HAP-1 (cell line): Measurements from ENCODE around the gene SPHK1.

Experiments
- DNase-seq, 2 experiments: peaks; one replicate each; pipeline ENCODE4 v3.0.0-alpha.2; 2016 to 2020; ENCODE audit warnings: low spot score in 2 of 2
- H3K27me3 ChIP-seq: fragments of 250-450 bp; sonication (Bioruptor Pico); 2 replicates; pipeline ENCODE4 v1.5.1; 2020; ENCODE audit warnings: low read depth, mild to moderate bottlenecking, moderate library complexity
- H3K36me3 ChIP-seq: fragments of 250-450 bp; sonication (Bioruptor Pico); replicated peaks from 2 replicates; pipeline ENCODE4 v1.5.1; 2020; ENCODE audit warnings: mild to moderate bottlenecking
- H3K4me1 ChIP-seq: fragments of 250-450 bp; sonication (Bioruptor Pico); 2 replicates; pipeline ENCODE4 v1.5.1; 2020; ENCODE audit warnings: mild to moderate bottlenecking
- H3K4me3 ChIP-seq: fragments of 250-450 bp; sonication (Bioruptor Pico); 2 replicates; pipeline ENCODE4 v1.5.1; 2020; ENCODE audit warnings: mild to moderate bottlenecking, moderate library complexity
- H3K9me3 ChIP-seq: fragments of 250-450 bp; sonication (Bioruptor Pico); 2 replicates; pipeline ENCODE4 v1.5.1; 2020; ENCODE audit warnings: mild to moderate bottlenecking, moderate library complexity
- in situ Hi-C: fragments of 300-500 bp; cut with MboI; formaldehyde crosslinking; loops from 3 replicates; pipeline ENCODE4 v1.14.3; 2020; ENCODE audit warnings: low sequenced_read_pairs, inconsistent platforms, mixed read lengths

SPHK1 gene

DNA sequence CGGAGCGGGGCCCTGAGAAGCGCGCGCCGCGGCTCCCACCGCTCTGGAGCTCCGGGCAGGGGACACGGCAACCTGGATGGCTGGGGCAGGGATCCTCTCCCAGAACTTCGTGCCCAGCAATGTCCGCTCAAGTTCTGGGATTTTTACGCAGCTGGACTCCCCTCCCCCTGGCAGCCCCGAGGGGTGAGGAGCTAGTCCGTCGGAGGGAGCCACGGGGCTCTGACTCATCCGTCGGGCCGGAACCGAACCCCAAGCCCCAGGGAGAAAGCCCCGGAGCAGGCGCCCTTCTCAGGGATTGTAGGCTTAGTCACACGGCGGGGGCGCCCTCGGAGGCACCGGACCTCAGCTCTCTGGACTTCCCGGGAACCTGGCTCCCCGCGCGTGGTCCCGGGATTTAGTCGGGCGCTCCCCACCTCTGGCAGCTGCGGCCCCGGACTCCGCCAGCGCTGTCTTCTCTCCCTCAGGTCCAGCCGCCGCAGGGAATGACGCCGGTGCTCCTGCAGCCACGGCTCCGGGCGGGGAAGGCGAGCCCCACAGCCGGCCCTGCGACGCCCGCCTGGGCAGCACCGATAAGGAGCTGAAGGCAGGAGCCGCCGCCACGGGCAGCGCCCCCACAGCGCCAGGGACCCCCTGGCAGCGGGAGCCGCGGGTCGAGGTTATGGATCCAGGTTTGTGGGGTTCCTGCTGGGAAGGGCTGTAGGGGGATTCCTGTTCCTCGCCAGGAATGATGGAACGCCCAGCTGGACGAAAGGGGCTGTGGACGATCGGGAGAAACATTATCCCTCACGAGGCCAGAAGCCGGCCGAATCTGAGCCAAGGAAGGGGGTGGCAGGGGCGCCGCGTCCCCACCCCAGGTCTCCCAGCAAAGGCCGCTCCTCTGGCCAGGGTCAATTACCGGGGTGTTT, 830 bp downstream of the SPHK1 start:
- H3K4me1 ChIP-seq, result peaks cover 26% of the 10 kb centered on the region
- H3K4me3 ChIP-seq, result peak overlapping the region; percentile 40
- DNase-seq, result peak in 1 of 2 experiments; percentile 41
- H3K9me3 ChIP-seq, result no peaks in the 10 kb centered on the region
- H3K36me3 ChIP-seq, result peaks cover 4% of the 10 kb centered on the region; the same call in 1 of the 2 replicates
- in situ Hi-C loops, result no loop called here
- H3K27me3 ChIP-seq, result peaks cover 12% of the 10 kb centered on the region

DNA sequence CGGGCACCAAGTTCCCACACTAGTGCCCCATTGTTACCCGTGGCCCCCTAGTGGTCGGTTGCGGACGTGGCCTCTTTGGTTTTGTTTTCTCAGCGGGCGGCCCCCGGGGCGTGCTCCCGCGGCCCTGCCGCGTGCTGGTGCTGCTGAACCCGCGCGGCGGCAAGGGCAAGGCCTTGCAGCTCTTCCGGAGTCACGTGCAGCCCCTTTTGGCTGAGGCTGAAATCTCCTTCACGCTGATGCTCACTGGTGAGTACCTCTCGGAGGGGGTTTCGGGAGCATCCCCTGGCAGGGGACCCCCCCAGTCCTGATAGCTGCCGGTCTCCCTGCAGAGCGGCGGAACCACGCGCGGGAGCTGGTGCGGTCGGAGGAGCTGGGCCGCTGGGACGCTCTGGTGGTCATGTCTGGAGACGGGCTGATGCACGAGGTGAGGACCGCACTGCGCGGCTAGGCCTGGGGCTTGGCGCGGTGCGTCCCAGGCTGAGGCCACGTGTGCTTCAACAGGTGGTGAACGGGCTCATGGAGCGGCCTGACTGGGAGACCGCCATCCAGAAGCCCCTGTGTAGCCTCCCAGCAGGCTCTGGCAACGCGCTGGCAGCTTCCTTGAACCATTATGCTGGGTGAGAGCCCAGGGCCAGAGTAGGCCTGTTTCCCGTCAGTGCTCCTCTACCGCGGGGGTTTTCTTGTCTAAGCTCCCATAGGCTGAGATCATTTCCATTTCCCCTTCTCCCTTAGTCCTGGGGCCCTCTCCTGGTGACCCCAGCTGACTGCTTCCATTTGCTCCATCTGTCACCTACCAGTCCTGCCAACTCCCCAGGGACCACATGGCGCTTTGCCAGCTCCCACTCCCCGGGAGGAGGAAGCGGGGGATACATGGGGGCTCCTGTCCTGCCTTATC, 1.7 kb downstream of the SPHK1 start:
- peak overlapping the region; percentile 40 for H3K4me3 ChIP-seq
- in situ Hi-C loops, result no loop called here
- peaks cover 12% of the 10 kb centered on the region for H3K27me3 ChIP-seq

DNA sequence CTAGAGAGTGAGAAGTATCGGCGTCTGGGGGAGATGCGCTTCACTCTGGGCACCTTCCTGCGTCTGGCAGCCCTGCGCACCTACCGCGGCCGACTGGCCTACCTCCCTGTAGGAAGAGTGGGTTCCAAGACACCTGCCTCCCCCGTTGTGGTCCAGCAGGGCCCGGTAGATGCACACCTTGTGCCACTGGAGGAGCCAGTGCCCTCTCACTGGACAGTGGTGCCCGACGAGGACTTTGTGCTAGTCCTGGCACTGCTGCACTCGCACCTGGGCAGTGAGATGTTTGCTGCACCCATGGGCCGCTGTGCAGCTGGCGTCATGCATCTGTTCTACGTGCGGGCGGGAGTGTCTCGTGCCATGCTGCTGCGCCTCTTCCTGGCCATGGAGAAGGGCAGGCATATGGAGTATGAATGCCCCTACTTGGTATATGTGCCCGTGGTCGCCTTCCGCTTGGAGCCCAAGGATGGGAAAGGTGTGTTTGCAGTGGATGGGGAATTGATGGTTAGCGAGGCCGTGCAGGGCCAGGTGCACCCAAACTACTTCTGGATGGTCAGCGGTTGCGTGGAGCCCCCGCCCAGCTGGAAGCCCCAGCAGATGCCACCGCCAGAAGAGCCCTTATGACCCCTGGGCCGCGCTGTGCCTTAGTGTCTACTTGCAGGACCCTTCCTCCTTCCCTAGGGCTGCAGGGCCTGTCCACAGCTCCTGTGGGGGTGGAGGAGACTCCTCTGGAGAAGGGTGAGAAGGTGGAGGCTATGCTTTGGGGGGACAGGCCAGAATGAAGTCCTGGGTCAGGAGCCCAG, 2.8 kb downstream of the SPHK1 start:
- in situ Hi-C loops, result no loop called here
- peaks cover 12% of the 10 kb centered on the region for H3K27me3 ChIP-seq
- peaks cover 26% of the 10 kb centered on the region for H3K4me1 ChIP-seq
- H3K9me3 ChIP-seq, result no peaks in the 10 kb centered on the region
- H3K4me3 ChIP-seq, result no peak overlapping the region
- no peak for DNase-seq
- peaks cover 16% of the 10 kb centered on the region for H3K36me3 ChIP-seq

More for the DNA sequence above, 1.7 kb downstream of the SPHK1 start:
- peak; percentile 66 to 90 for DNase-seq
- H3K36me3 ChIP-seq, result peaks cover 9% of the 10 kb centered on the region
- H3K4me1 ChIP-seq, result peaks cover 26% of the 10 kb centered on the region
- H3K9me3 ChIP-seq, result no peaks in the 10 kb centered on the region

DNA sequence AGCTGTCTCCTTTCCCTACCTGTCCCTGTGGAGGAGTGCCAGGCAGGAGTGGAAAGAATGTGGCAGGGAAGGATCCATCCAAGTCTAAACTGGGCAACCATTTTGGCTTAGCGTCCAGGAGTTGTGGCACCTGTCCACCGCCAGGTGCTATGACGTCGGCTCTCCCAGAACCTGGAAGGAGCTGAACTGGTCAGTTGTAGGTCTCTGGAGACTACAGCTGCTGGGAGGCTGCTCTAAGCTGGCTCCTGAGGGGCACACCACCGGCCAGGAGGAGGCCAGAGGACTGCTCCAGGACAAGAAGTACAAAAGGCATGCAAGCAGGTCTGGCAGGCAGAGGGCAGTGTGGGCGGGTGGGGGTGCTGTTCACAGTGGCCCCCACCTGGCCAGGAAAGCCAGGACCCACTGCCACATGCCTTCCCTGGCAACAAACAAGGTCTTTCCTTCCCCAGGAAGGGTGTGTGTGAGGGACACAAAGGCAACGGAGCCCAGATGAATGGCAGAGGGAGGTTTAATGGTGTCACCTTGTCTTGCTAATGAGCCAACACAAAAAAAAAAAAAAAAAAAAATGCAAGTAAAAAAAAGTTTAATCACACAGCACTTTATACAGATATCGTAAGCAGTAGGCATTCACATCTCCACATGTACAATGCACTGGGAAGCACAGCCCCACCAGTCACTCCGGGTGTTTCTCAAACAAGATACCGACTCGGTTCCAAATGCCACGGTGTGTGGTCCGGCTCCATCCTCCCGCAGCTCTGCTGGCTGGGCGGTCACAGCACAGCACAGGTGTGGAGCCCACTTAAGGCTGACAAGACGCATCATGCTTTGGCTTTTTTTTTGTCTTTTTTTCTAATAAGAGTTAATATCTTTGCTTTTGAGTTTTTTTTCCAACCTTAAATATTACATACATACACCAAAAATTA, 4.8 kb downstream of the SPHK1 start:
- H3K36me3 ChIP-seq, result peaks cover 25% of the 10 kb centered on the region
- in situ Hi-C loops, result no loop called here
- H3K4me1 ChIP-seq, result peaks cover 17% of the 10 kb centered on the region

DNA sequence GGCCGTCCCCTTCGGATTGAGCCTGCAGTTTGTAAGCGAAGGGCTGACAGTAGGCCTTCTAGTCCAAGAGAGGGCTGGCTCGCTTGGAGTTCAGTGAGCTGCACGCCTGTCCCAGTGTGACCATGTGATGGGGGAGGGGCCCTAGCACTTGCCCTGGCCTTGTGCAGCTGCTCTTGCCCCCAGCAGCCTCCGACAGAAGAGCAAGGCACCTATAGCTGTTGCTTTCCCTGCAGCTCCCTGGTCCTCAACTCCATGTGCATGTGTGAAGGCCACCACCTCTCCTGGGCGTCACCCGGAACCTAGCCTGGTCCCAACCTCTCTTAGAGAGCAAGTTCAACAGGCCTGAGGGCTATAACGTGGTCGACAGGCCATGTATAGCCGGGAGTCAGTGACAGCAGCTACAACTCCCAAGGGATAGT, 5.6 kb downstream of the SPHK1 start:
- Histone ChIP-seq H3K4me1 (peaks cover 17% of the 10 kb centered on the region), H3K9me3 (no peaks in the 10 kb centered on the region), H3K4me3 (no peak overlapping the region), H3K27me3 (peaks cover 6% of the 10 kb centered on the region), H3K36me3 (peaks cover 28% of the 10 kb centered on the region)
- in situ Hi-C loops, result no loop called here
- peak in 1 of 2 experiments; percentile 45 for DNase-seq

More for the DNA sequence above, 4.8 kb downstream of the SPHK1 start:
- Histone ChIP-seq H3K4me3 (no peak overlapping the region), H3K9me3 (no peaks in the 10 kb centered on the region), H3K27me3 (peaks cover 12% of the 10 kb centered on the region)
- peak; percentile 58 to 69 for DNase-seq

DNA sequence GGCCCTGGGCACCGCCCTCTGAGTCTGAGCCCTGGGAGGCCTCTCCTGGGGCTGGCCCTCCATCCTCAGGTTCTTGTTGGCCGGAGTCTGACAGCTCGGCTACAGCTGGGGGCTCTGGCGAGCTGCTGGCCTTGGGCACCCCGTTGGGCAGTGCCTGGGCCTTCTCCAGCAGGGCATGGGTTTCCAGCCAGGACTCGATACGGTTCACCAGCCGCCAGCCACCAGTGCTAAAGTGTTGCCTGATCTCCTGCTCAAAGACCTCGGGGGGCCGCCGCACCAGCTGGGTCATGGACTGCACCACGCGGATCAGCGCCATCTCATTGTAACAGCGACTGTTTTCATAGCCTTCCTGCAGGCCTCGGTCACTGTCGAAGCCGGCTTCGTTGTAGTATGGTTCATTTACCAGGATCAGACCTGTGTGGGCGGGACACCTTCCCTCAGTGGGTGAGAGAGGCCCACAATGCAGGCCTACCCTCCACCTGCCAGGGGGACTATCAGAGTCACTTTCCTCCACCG, 6.8 kb downstream of the SPHK1 start:
- DNase-seq, result no peak
- Histone ChIP-seq H3K4me3 (no peak overlapping the region), H3K4me1 (peaks cover 12% of the 10 kb centered on the region), H3K36me3 (peaks cover 38% of the 10 kb centered on the region), H3K9me3 (no peaks in the 10 kb centered on the region), H3K27me3 (no peaks in the 10 kb centered on the region)
- in situ Hi-C loops, result no loop called here

DNA sequence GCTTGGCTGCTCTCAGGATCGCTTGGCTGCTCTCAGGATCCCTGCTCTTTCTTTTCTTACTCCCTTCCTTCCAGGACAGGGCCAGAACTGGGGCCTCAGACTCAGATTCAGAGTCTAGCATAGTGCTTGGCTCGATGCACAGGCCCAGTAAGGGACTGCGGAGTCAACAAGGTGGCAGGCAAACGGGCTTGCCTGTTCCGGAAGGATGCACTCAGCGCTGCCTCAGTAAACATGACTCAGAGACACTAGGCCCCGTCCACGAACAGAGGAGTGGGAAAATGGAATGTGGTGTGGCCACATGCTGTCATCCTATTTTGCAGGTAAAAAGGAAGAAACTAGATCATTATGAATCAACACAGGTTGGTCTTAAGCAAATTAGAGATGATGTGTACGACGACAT, 9.8 kb downstream of the SPHK1 start:
- no peak for DNase-seq
- in situ Hi-C loops, result no loop called here
- H3K4me1 ChIP-seq, result peaks cover 8% of the 10 kb centered on the region
- H3K27me3 ChIP-seq, result no peaks in the 10 kb centered on the region
- no peaks in the 10 kb centered on the region for H3K9me3 ChIP-seq
- no peak overlapping the region for H3K4me3 ChIP-seq
- peaks cover 62% of the 10 kb centered on the region for H3K36me3 ChIP-seq

DNA sequence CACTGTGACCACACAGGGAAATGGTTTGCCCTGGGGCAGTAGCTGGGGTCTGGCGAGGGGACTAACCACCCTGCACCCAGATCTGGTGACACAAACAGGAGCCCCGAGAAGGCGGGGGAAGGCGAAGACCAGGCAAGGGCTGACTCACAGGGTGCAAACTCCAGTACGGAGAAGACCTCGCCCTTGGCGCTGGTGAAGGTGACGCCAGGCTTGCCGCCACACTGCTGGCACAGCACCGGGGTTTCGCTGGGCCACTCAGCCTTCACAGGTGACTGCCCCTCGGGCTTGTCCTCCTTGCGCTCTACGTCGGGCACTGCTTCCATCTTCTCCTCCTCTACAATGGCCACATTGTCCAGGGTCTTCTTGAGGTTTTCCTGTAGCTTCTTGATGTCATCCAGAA, 11.6 kb downstream of the SPHK1 start:
- Histone ChIP-seq H3K36me3 (peaks cover 77% of the 10 kb centered on the region), H3K27me3 (no peaks in the 10 kb centered on the region), H3K4me3 (no peak overlapping the region), H3K9me3 (no peaks in the 10 kb centered on the region), H3K4me1 (no peaks in the 10 kb centered on the region)
- in situ Hi-C loops, result no loop called here
- no peak for DNase-seq

DNA sequence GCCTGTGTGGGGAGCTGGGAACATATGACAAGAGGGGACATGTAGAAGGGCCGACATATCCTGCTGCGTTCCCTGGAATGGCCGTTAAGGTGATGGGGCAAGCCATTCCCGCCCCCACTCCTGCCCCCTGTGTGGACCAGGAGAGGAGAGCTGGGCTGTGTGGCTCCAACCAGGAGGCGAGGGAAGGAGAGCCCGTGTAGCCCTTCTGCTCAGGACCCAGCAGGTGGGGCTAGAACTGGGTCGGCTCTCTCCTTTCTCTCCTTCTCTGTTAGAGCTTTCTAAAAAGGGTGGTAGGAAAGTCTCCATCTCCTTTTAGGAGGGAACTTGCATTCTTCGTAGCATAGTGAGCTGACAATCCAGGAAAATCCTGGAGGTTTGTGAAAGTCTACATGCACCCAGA, 12.8 kb downstream of the SPHK1 start:
- DNase-seq, result no peak
- Histone ChIP-seq H3K27me3 (no peaks in the 10 kb centered on the region), H3K9me3 (no peaks in the 10 kb centered on the region), H3K36me3 (peaks cover 78% of the 10 kb centered on the region), H3K4me1 (no peaks in the 10 kb centered on the region), H3K4me3 (no peak overlapping the region)
- in situ Hi-C loops, result no loop called here

DNA sequence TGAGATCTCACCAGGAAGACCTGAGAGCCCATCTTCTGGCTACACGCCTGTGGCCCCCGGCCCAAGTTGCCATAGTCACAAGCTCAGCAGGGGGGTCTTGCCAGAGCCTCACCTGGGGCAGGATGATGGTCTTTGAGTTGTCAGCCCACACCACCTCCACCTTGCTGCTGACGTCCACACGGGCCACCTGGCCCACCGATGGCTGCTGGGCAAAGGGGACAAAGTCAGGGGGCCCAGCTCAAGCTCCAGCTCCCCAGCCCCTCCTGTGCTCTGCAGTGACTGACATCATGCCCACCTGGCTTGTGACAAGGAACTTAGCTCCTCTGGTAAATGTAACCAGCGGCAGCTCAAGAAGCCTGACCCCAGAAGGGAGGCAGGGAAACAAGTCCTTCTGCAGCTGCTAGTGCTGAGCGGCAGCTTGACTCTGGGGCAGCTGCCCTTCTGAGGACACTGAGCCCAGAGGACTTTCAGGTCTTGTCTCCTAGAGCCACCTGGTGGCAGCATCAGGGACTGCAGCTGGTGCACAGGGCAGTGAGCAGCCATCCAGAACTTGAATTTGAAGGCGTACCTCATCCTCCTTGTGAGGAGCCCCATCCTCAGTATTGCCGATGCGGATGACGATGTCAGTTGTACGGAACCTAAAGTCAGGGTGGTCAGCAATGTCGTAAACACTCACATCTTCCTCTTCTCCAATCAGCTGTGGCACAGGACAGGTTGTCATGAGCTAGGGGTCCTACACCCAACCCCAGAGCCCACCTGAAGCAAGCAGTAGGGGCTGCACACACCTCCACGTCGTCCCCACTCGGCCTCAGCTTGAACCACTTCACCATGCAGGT, 13.5 kb downstream of the SPHK1 start:
- DNase-seq, result peak; percentile 42 to 93
- Histone ChIP-seq H3K27me3 (no peaks in the 10 kb centered on the region), H3K36me3 (peaks cover 81% of the 10 kb centered on the region), H3K4me1 (no peaks in the 10 kb centered on the region), H3K4me3 (no peak overlapping the region), H3K9me3 (no peaks in the 10 kb centered on the region)
- in situ Hi-C loops, result no loop called here

DNA sequence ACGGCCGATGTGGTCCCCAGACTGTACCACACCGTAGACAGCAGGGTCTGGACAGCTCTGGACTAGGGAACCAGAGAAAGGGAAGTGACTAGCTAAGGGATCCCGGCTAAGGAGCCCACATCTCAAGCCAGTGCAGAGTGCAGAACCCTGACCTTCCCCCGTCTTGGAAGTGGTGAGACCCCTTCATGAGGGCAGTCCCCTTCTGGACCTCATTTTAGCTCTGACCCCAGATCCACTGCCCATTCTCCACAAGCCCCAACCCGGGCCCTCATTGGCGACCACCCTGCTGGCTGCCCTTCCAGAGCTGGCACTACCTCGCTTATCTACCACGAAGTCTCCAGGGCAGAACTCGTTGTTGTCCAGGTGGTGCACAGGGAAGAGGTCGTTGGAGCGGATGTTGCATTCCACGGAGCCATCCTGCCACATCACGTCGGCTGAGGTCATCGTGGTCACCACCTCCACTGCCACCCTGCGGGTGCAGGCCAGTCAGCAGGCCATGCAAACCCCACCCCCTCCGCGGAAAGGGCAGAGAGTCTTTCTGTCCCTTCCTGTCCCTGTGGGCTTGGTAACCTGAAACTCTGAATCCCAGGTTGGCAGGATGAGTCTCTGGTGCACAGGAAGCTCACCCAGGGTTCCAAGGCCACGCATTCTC, 14.2 kb downstream of the SPHK1 start:
- Histone ChIP-seq H3K9me3 (no peaks in the 10 kb centered on the region), H3K4me1 (no peaks in the 10 kb centered on the region), H3K27me3 (no peaks in the 10 kb centered on the region), H3K4me3 (no peak overlapping the region), H3K36me3 (peaks cover 82% of the 10 kb centered on the region)
- in situ Hi-C loops, result no loop called here
- no peak for DNase-seq
